GM12891 (cell line): Measurements from ENCODE around the gene WDFY1.
"Not testable (repeated sequence)": the region's sequence is repeated elsewhere in the genome, so short reads cannot be mapped to it uniquely, and the experiment has no call there.

Experiments used
- DNase-seq: peaks from one replicate; pipeline ENCODE4 v3.0.0; 2011; ENCODE audit warnings: low spot score; ENCODE audit not compliant: insufficient read length
- FAIRE-seq: peaks from 2 replicates; lab custom pipeline; 2011; peaks lifted over from hg19 to GRCh38; lab: Jason Lieb, UNC
- PAX5 ChIP-seq: IDR thresholded peaks from 2 replicates; pipeline ENCODE4 v1.6.1; 2011; ENCODE audit warnings: low read length, moderate library complexity, mild to moderate bottlenecking; ENCODE audit not compliant: insufficient read depth, severe bottlenecking
- POLR2A ChIP-seq: IDR thresholded peaks from 2 replicates; pipeline ENCODE4 v1.6.1; 2011; ENCODE audit warnings: low read depth, low read length, control low read depth
- POLR2AphosphoS5 ChIP-seq: IDR thresholded peaks from 2 replicates; pipeline ENCODE4 v1.6.1; 2011; ENCODE audit warnings: low read depth, low read length, control low read depth
- POU2F2 ChIP-seq: IDR thresholded peaks from 2 replicates; pipeline ENCODE4 v1.6.1; 2011; ENCODE audit warnings: low read depth, mild to moderate bottlenecking, control low read depth, low read length, moderate library complexity
- SPI1 ChIP-seq: IDR thresholded peaks from 2 replicates; pipeline ENCODE4 v1.6.1; 2011; ENCODE audit warnings: low read depth, low read length, control low read depth
- TAF1 ChIP-seq: IDR thresholded peaks from 2 replicates; pipeline ENCODE4 v1.6.1; 2011; ENCODE audit warnings: low read depth, low read length, control low read depth

The WDFY1 gene

DNA sequence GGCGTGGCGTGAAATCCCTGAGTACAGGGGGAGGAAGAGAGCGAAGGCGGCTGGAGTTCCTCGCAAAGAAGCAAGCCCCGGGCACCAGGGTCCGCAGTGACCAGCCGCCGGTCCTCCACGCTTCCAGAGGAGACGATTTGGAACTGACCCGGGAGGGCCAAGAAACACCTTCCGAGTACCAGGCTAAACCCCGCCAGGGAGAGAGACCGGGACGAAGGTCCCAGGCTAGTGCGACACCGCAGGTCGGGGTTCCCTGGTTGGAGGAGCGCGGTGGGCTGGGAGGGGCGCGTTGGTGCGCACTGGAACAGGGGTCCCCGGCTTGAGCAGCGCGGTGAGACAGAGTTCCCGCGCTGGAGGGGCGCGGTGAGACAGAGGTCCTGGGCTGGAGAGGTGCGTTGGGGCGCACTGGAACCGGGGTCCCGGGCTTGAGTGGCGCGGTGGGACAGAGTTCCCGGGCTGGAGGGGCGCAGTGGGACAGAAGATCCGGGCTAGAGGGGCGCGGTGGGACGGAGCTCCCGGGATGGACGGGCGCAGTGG is 901 bp downstream of the WDFY1 start:
- TF ChIP-seq POLR2AphosphoS5 (no peak), POU2F2 (no peak), POLR2A (no peak), PAX5 (no peak), SPI1 (no peak), TAF1 (no peak)
- DNase-seq = peak; percentile 36
- FAIRE-seq = peak; percentile 48

DNA sequence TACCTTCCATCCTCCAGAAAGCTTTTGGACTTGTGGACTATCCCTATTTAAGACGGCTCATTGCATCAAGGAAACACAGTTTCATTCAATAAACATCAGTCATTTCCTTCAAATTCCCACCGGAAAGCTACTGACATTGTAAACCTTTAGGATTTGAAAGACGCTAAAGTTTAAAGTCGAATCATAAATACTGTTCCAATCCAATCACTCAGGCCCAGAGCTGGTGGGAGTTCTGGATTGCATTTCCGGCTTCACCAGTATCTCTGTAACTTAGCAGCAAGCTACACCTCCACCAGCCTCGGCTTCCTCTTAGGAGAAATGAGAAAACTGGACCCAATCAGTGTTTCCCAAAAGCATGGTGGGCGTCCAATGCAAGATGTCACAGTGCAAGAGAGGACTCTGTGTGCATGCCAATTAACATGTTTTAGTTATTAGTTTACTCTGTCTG is 1.6 kb downstream of the WDFY1 start:
- no peak for TF ChIP-seq POU2F2
- TF ChIP-seq TAF1 = no peak
- TF ChIP-seq POLR2A = no peak
- no peak for TF ChIP-seq SPI1
- no peak for TF ChIP-seq POLR2AphosphoS5
- no peak for TF ChIP-seq PAX5
- DNase-seq = no peak
- FAIRE-seq = no peak

DNA sequence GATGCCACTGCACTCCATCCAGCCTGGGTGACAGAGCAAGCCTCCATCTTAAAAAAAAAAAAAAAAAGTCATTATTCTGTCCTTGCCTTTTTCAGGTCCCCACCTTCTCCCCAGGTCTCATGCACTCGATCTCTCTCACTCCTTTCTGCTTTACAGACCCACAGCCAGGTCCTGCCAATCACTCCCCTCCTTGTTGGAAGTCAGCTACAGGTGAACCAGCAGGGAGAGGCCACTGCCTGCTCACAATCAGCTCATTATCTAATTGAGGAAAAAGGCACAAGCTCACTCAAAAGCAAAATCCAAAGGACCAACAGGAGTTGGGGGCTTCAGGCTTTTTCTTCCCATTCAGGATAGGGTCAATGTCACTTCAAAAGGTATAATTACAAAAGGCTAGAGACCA is 2.0 kb downstream of the WDFY1 start:
- no peak for TF ChIP-seq POLR2A
- no peak for TF ChIP-seq POLR2AphosphoS5
- no peak for TF ChIP-seq TAF1
- TF ChIP-seq POU2F2 = no peak
- FAIRE-seq (no peak), DNase-seq (no peak)

DNA sequence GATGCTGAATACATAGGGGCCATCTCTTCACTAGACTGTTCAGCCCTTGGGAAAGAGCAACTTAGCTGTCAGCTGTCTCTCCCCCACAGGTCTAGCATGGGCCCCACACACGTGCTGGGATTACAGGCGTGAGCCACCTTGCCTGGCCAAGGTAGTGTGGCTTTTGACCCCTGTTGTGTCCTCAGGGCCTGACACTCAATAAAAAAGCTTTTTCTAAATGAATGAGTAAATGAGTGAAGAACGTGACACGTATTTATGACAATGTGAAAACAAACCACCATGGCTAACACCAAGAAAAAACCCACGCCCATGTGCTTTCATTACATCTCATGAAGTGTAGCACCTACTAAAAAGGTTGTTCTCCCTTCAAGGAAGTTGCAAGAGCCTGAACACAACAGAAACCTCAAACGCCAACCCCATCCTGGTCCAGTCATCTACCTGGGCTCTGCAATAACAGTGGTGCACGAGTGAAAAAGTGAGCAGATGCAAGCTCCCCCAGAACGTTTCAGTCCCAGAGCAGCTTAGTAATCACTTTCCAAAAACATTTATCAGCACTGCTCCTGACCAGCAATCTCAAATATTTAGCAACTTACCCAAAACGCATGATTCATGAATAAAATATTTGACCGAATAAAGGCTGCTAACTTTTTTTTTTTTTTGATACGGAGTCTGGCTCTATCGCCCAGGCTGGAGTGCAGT is 3.4 kb downstream of the WDFY1 start:
- FAIRE-seq (peak; percentile 79), DNase-seq (no peak)
- TF ChIP-seq SPI1 (no peak), POLR2AphosphoS5 (no peak), TAF1 (no peak), POLR2A (no peak), PAX5 (peak; percentile 3), POU2F2 (peak; percentile 54; the same call in 1 of the 2 replicates)

DNA sequence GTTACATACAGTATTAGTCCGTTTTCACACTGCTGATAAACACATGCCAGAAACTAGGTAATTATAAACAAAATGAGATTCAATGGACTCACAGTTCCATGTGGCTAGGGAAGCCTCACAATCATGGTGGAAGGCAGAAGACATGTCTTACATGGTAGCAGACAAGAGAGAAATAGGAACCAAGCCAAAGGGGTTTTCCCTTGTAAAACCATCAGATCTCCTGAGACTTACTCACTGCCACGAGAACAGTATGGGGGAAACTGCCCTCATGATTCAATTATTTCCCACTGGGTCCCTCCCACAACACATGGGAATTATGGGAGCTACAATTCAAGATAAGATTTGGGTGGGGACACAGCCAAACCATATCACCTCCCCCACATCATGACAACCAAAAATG is 5.7 kb downstream of the WDFY1 start:
- not testable (repeated sequence) for DNase-seq, FAIRE-seq

DNA sequence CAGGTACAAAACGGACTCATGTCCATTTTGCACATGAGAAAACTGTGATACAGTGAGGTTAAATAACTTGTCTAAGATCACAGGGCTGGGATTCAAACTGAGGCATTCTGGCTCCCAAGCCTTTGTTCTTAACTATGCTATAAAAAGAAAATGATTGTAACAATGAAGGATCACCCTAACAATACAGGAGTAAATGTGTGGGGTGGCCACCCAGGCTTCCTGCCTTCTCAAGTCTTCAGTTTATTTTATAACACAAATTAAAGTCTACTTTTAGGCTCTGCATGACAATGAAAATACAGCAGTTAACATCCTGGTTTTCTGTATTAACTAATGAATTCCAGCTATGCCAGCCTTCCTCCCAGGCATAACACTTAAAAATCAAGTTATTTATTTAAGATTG is 7.6 kb downstream of the WDFY1 start:
- DNase-seq = no peak
- TF ChIP-seq SPI1 (no peak), POU2F2 (no peak), PAX5 (no peak), POLR2A (no peak), TAF1 (no peak), POLR2AphosphoS5 (no peak)
- FAIRE-seq = no peak

DNA sequence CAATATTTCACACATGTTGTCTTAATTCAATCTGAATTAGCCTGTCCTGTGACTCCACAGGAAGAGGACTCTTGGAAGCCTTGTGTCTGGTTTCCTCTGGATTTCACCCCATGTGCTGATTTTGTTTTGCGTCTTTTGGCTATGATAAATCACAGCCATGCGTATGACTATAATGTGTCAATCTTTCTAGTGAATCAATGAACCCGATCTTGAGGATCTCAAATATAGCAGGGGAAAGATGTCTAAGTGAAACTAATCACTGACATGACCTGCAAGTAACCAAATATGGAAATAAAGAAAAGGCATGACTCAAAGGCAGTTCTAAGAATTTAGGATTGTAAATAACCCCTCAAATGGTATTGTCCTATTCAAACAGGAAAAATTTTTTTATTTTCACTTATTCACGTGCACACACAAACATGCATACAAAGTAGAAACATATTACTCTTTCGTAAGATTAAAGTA is 8.2 kb downstream of the WDFY1 start:
- no peak for FAIRE-seq
- no peak for DNase-seq
- no peak for TF ChIP-seq POU2F2
- TF ChIP-seq TAF1 = no peak
- TF ChIP-seq PAX5 = no peak
- TF ChIP-seq POLR2AphosphoS5 = no peak
- no peak for TF ChIP-seq SPI1
- TF ChIP-seq POLR2A = no peak

DNA sequence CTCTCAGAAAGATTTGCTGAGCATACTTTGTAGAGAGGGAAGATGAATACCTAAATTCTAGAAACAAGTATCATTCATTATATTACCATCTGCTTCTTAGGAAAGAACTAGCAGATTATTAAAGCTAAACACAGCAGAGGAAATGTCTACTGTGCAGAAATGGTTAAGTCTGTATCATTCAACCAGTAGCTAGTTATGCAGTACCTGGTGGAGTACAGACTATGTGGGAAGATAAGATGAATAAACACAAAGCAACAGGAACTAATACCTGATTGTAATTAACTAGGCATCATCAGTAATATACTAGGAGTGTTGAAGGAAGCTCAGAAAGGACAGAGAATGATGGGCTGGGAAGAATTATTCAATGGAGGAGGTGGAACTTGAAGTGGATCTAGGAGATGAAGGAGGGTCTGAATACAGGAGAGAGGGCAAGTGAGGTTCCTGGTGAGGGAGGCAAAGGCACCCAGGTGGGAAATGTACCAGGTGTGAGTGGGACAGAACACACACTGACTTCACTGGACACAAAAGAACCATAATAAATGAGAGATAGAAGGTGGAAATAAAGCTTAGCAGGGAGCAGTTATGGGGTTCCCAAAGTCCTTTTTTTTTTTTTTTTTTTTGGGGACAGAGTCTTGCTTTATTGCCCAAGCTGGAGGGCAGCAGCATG is 9.5 kb downstream of the WDFY1 start:
- FAIRE-seq (no peak), DNase-seq (no peak)
- no peak for TF ChIP-seq POLR2AphosphoS5
- no peak for TF ChIP-seq TAF1
- TF ChIP-seq POU2F2 = no peak
- TF ChIP-seq POLR2A = no peak
- TF ChIP-seq PAX5 = no peak
- no peak for TF ChIP-seq SPI1

DNA sequence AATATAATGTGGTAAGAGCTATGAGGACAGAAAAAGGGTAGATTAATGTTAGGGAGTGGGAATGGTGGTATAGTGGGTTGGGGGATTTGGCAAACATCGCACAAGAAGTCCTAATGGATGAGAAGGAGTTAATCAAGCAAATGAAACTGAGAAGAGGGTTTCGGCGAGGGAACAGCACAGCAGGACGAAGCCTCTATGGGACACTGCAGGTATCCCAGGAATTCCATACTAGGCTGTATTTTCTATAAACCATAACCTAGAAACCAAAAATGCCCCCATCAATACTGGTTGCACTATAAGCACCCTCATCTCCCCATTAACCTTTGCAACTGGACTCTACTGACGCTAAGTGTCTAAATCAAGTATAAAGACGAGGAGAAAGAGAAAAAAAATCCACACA is 10.3 kb downstream of the WDFY1 start:
- no peak for FAIRE-seq
- DNase-seq = no peak
- TF ChIP-seq TAF1 = no peak
- TF ChIP-seq PAX5 = no peak
- no peak for TF ChIP-seq POU2F2
- no peak for TF ChIP-seq SPI1
- no peak for TF ChIP-seq POLR2AphosphoS5
- no peak for TF ChIP-seq POLR2A
